ENCODE measurements around the gene PCDHB7. TPM values are rescaled to one million over a fixed set of nuclear protein-coding genes. Genes with fewer than 3 reads are reported as not detected.
"Not testable (repeated sequence)": the region's sequence is repeated elsewhere in the genome, so short reads cannot be mapped to it uniquely, and the experiment has no call there.

The PCDHB7 gene
- total and polyA plus RNA-seq, 2 experiments from 2014 or later: 0.51 to 0.65 TPM

DNA sequence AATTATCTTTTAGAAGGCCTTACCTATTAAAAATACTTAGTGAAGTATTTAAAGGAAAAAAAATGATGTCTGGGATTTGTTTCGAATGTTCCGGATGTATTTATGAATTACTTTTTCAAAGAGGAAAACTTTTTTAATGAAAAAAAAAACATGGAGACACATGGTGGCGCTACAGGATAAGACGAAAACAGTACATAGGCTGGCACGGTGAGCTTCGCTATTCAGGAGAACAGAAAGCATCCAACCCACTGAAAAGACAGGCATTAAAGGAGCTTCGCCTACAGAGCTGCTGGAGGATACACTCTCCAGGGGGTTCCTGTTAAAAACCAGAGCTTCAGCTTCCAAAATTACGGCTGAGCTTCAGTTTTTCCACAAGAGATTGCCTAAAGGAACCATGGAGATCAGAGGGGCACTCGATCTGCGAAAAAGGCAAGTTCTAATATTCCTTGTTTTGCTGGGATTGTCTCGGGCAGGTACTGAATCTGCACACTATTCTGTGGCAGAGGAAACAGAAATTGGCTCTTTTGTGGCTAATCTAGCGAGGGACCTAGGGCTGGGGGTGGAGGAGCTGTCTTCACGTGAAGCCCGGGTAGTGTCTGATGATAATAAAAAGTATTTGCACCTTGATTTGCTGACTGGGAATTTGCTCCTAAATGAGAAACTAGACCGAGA, 50.8 kb downstream of the PCDHB7 start, which contains the start of gene PCDHB14:
TSS of gene PCDHB14 (plus strand) at position 232 of the 672 bp plus-strand sequence. CDS start at position 395, 163 bp downstream.
- H3K27ac ChIP-seq: no peak within 1 kb of the TSS

GRCh38 chr5:141224844-141225243, 52.4 kb downstream of the PCDHB7 start:
- H3K9me3 ChIP-seq (ENCODE audit: low read depth); H3K27me3 ChIP-seq (replicated peaks; ENCODE audit: insufficient read depth); H3K4me1 ChIP-seq (ENCODE audit: insufficient read depth); in situ Hi-C loops (cut with MboI); H3K27ac ChIP-seq; H3K9me2 ChIP-seq (ENCODE audit: insufficient read depth); H4K20me1 ChIP-seq (ENCODE audit: insufficient read depth); H3K4me3 ChIP-seq; H3K79me2 ChIP-seq (ENCODE audit: insufficient read depth); H3F3A ChIP-seq (ENCODE audit: insufficient read depth); H3K4me2 ChIP-seq (ENCODE audit: unreplicated experiment); H3K9ac ChIP-seq; DNase-seq; H2AFZ ChIP-seq; H3K36me3 ChIP-seq (ENCODE audit: low read depth): not testable (repeated sequence)
- 39 to 41% methylated on average over 32 to 35 of the region's 40 CpGs for WGBS, 2 experiments (ENCODE audit: low coverage in 1 of 2, low lambda C conversion rate in 2 of 2, missing lambda C conversion rate in 2 of 2)

More for the DNA sequence above, 50.8 kb downstream of the PCDHB7 start, which contains the start of gene PCDHB14:
- no peaks in the 10 kb centered on the region for H3K9me3 ChIP-seq (ENCODE audit: low read depth)
- H2AFZ ChIP-seq: peak within 1 kb of the TSS; percentile 75
- peak within 1 kb of the TSS; percentile 72 for H3K4me3 ChIP-seq
- no peaks in the 10 kb centered on the region for H3K9me2 ChIP-seq (ENCODE audit: insufficient read depth)
- TF ChIP-seq EZH2phosphoT487 (IDR thresholded peaks at IDR 0.05; ENCODE audit: insufficient read depth, low read depth): no peak
- no peak for TF ChIP-seq EZH2 (IDR thresholded peaks at IDR 0.05; ENCODE audit: insufficient read depth, poor library complexity, severe bottlenecking)
- no peaks in the 10 kb centered on the region for H3K79me2 ChIP-seq (ENCODE audit: insufficient read depth)
- peak within 1 kb of the TSS; percentile 61; the same call in 1 of the 2 replicates for H3K9ac ChIP-seq
- peak within 1 kb of the TSS; percentile 72 for H3K4me2 ChIP-seq (ENCODE audit: unreplicated experiment)
- WGBS, 2 experiments (ENCODE audit: low coverage in 1 of 2, low lambda C conversion rate in 2 of 2, missing lambda C conversion rate in 2 of 2): 16% methylated on average over 15 of the region's 15 CpGs
- no peaks in the 10 kb centered on the region for H3K4me1 ChIP-seq (ENCODE audit: insufficient read depth)
- peak; percentile 70 for DNase-seq
- in situ Hi-C loops (cut with MboI): no loop called here
- no peaks in the 10 kb centered on the region for H3K36me3 ChIP-seq (ENCODE audit: low read depth)
- H3K27me3 ChIP-seq (replicated peaks; ENCODE audit: insufficient read depth): no peaks in the 10 kb centered on the region
- no peaks in the 10 kb centered on the region for H3F3A ChIP-seq (ENCODE audit: insufficient read depth)
- no peaks in the 10 kb centered on the region for H4K20me1 ChIP-seq (ENCODE audit: insufficient read depth)

DNA sequence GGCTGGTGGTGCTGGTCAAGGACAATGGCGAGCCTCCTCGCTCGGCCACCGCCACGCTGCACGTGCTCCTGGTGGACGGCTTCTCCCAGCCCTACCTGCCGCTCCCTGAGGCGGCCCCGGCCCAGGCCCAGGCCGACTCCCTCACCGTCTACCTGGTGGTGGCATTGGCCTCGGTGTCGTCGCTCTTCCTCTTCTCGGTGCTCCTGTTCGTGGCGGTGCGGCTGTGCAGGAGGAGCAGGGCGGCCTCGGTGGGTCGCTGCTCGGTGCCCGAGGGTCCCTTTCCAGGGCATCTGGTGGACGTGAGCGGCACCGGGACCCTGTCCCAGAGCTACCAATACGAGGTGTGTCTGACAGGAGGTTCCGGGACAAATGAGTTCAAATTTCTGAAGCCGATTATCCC, 53.0 kb downstream of the PCDHB7 start:
- H2AFZ ChIP-seq; H3K27ac ChIP-seq; H3K4me3 ChIP-seq; H3K4me1 ChIP-seq (ENCODE audit: insufficient read depth); in situ Hi-C loops (cut with MboI); H3F3A ChIP-seq (ENCODE audit: insufficient read depth); H3K4me2 ChIP-seq (ENCODE audit: unreplicated experiment); DNase-seq; H3K9me3 ChIP-seq (ENCODE audit: low read depth); H3K9ac ChIP-seq; H3K79me2 ChIP-seq (ENCODE audit: insufficient read depth); H3K36me3 ChIP-seq (ENCODE audit: low read depth); H3K9me2 ChIP-seq (ENCODE audit: insufficient read depth); H4K20me1 ChIP-seq (ENCODE audit: insufficient read depth); H3K27me3 ChIP-seq (replicated peaks; ENCODE audit: insufficient read depth): not testable (repeated sequence)
- WGBS, 2 experiments (ENCODE audit: low coverage in 1 of 2, low lambda C conversion rate in 2 of 2, missing lambda C conversion rate in 2 of 2): 37 to 38% methylated on average over 8 to 24 of the region's 30 CpGs

Other genes with a start within 250 kb of the PCDHB7 start
Only the 30 nearest of the 37 such genes appear.
- not detected in 2 replicates for gene PCDHAC2, start 206.2 kb upstream of the PCDHB7 start, total RNA-seq (2014; rRNA removed; shearing (Covaris generic))
- not detected in 2 replicates for gene PCDHAC2, start 206.2 kb upstream of the PCDHB7 start, polyA plus RNA-seq (2016; fragmentation: Nextera tagmentation; extraction: Ambion mirVana)
- not detected in 2 replicates for gene PCDHB1, start 121.3 kb upstream of the PCDHB7 start, total RNA-seq (2014; rRNA removed; shearing (Covaris generic))
- gene PCDHB1, start 121.3 kb upstream of the PCDHB7 start, polyA plus RNA-seq (2016; fragmentation: Nextera tagmentation; extraction: Ambion mirVana): not detected in 2 replicates
- gene PCDHB2, start 78.0 kb upstream of the PCDHB7 start, total RNA-seq (2014; rRNA removed; shearing (Covaris generic)): 4.9 and 8.9 TPM in 2 replicates
- gene PCDHB2, start 78.0 kb upstream of the PCDHB7 start, polyA plus RNA-seq (2016; fragmentation: Nextera tagmentation; extraction: Ambion mirVana): 4.4 and 6.0 TPM in 2 replicates
- 0.76 and 1.1 TPM in 2 replicates for gene PCDHB3, start 72.2 kb upstream of the PCDHB7 start, total RNA-seq (2014; rRNA removed; shearing (Covaris generic))
- gene PCDHB3, start 72.2 kb upstream of the PCDHB7 start, polyA plus RNA-seq (2016; fragmentation: Nextera tagmentation; extraction: Ambion mirVana): 0.23 and 0.24 TPM in 2 replicates
- 0.22 and 0.63 TPM in 2 replicates for gene PCDHB4, start 50.8 kb upstream of the PCDHB7 start, total RNA-seq (2014; rRNA removed; shearing (Covaris generic))
- 0.60 and 1.0 TPM in 2 replicates for gene PCDHB4, start 50.8 kb upstream of the PCDHB7 start, polyA plus RNA-seq (2016; fragmentation: Nextera tagmentation; extraction: Ambion mirVana)
- gene PCDHB5, start 37.4 kb upstream of the PCDHB7 start, total RNA-seq (2014; rRNA removed; shearing (Covaris generic)): 0.43 and 1.3 TPM in 2 replicates
- gene PCDHB5, start 37.4 kb upstream of the PCDHB7 start, polyA plus RNA-seq (2016; fragmentation: Nextera tagmentation; extraction: Ambion mirVana): 0.05 TPM in 1 of 2 replicates, not detected in the other
- gene PCDHB6, start 22.6 kb upstream of the PCDHB7 start, total RNA-seq (2014; rRNA removed; shearing (Covaris generic)): 0.22 and 0.38 TPM in 2 replicates
- 0.10 and 0.25 TPM in 2 replicates for gene PCDHB6, start 22.6 kb upstream of the PCDHB7 start, polyA plus RNA-seq (2016; fragmentation: Nextera tagmentation; extraction: Ambion mirVana)
- 2.1 and 2.9 TPM in 2 replicates for gene PCDHB8, start 5.1 kb downstream of the PCDHB7 start, total RNA-seq (2014; rRNA removed; shearing (Covaris generic))
- gene PCDHB8, start 5.1 kb downstream of the PCDHB7 start, polyA plus RNA-seq (2016; fragmentation: Nextera tagmentation; extraction: Ambion mirVana): 0.83 and 1.0 TPM in 2 replicates
- 4.2 and 5.1 TPM in 2 replicates for gene PCDHB16, start 9.7 kb downstream of the PCDHB7 start, total RNA-seq (2014; rRNA removed; shearing (Covaris generic))
- gene PCDHB16, start 9.7 kb downstream of the PCDHB7 start, polyA plus RNA-seq (2016; fragmentation: Nextera tagmentation; extraction: Ambion mirVana): 4.8 and 5.0 TPM in 2 replicates
- 1.5 and 2.5 TPM in 2 replicates for gene PCDHB9, start 14.5 kb downstream of the PCDHB7 start, total RNA-seq (2014; rRNA removed; shearing (Covaris generic))
- 1.3 and 1.9 TPM in 2 replicates for gene PCDHB9, start 14.5 kb downstream of the PCDHB7 start, polyA plus RNA-seq (2016; fragmentation: Nextera tagmentation; extraction: Ambion mirVana)
- gene PCDHB10, start 19.7 kb downstream of the PCDHB7 start, total RNA-seq (2014; rRNA removed; shearing (Covaris generic)): 1.3 and 2.9 TPM in 2 replicates
- gene PCDHB10, start 19.7 kb downstream of the PCDHB7 start, polyA plus RNA-seq (2016; fragmentation: Nextera tagmentation; extraction: Ambion mirVana): 0.86 and 1.3 TPM in 2 replicates
- gene PCDHB11, start 27.0 kb downstream of the PCDHB7 start, total RNA-seq (2014; rRNA removed; shearing (Covaris generic)): 0.38 and 1.2 TPM in 2 replicates
- gene PCDHB11, start 27.0 kb downstream of the PCDHB7 start, polyA plus RNA-seq (2016; fragmentation: Nextera tagmentation; extraction: Ambion mirVana): 1.1 TPM in 2 replicates
- 0.43 and 2.9 TPM in 2 replicates for gene PCDHB12, start 36.1 kb downstream of the PCDHB7 start, total RNA-seq (2014; rRNA removed; shearing (Covaris generic))
- 0.48 and 0.53 TPM in 2 replicates for gene PCDHB12, start 36.1 kb downstream of the PCDHB7 start, polyA plus RNA-seq (2016; fragmentation: Nextera tagmentation; extraction: Ambion mirVana)
- gene PCDHB13, start 41.3 kb downstream of the PCDHB7 start, total RNA-seq (2014; rRNA removed; shearing (Covaris generic)): 2.8 and 3.3 TPM in 2 replicates
- gene PCDHB13, start 41.3 kb downstream of the PCDHB7 start, polyA plus RNA-seq (2016; fragmentation: Nextera tagmentation; extraction: Ambion mirVana): 1.6 and 2.0 TPM in 2 replicates
- 2.1 and 4.3 TPM in 2 replicates for gene PCDHB14, start 50.7 kb downstream of the PCDHB7 start, total RNA-seq (2014; rRNA removed; shearing (Covaris generic))
- gene PCDHB14, start 50.7 kb downstream of the PCDHB7 start, polyA plus RNA-seq (2016; fragmentation: Nextera tagmentation; extraction: Ambion mirVana): 1.7 and 2.1 TPM in 2 replicates
- 2.7 and 2.8 TPM in 2 replicates for gene PCDHB15, start 72.8 kb downstream of the PCDHB7 start, total RNA-seq (2014; rRNA removed; shearing (Covaris generic))
- 1.5 and 1.9 TPM in 2 replicates for gene PCDHB15, start 72.8 kb downstream of the PCDHB7 start, polyA plus RNA-seq (2016; fragmentation: Nextera tagmentation; extraction: Ambion mirVana)
- gene SLC25A2, start 131.4 kb downstream of the PCDHB7 start, total RNA-seq (2014; rRNA removed; shearing (Covaris generic)): not detected in 2 replicates
- gene SLC25A2, start 131.4 kb downstream of the PCDHB7 start, polyA plus RNA-seq (2016; fragmentation: Nextera tagmentation; extraction: Ambion mirVana): not detected in 2 replicates
- 65.0 and 65.9 TPM in 2 replicates for gene TAF7, start 148.1 kb downstream of the PCDHB7 start, total RNA-seq (2014; rRNA removed; shearing (Covaris generic))
- gene TAF7, start 148.1 kb downstream of the PCDHB7 start, polyA plus RNA-seq (2016; fragmentation: Nextera tagmentation; extraction: Ambion mirVana): 104 and 114 TPM in 2 replicates
- 0.38 and 1.8 TPM in 2 replicates for gene PCDHGA1, start 157.9 kb downstream of the PCDHB7 start, total RNA-seq (2014; rRNA removed; shearing (Covaris generic))
- 0.63 and 0.72 TPM in 2 replicates for gene PCDHGA1, start 157.9 kb downstream of the PCDHB7 start, polyA plus RNA-seq (2016; fragmentation: Nextera tagmentation; extraction: Ambion mirVana)
- 6.3 and 7.3 TPM in 2 replicates for gene PCDHGA2, start 166.1 kb downstream of the PCDHB7 start, total RNA-seq (2014; rRNA removed; shearing (Covaris generic))
- gene PCDHGA2, start 166.1 kb downstream of the PCDHB7 start, polyA plus RNA-seq (2016; fragmentation: Nextera tagmentation; extraction: Ambion mirVana): 4.3 and 5.3 TPM in 2 replicates
- 7.5 and 7.6 TPM in 2 replicates for gene PCDHGA3, start 171.2 kb downstream of the PCDHB7 start, total RNA-seq (2014; rRNA removed; shearing (Covaris generic))
- 4.0 and 5.4 TPM in 2 replicates for gene PCDHGA3, start 171.2 kb downstream of the PCDHB7 start, polyA plus RNA-seq (2016; fragmentation: Nextera tagmentation; extraction: Ambion mirVana)
- gene PCDHGB1, start 177.5 kb downstream of the PCDHB7 start, total RNA-seq (2014; rRNA removed; shearing (Covaris generic)): 0.25 and 0.86 TPM in 2 replicates
- gene PCDHGB1, start 177.5 kb downstream of the PCDHB7 start, polyA plus RNA-seq (2016; fragmentation: Nextera tagmentation; extraction: Ambion mirVana): 0.16 and 0.19 TPM in 2 replicates
- gene PCDHGA4, start 182.4 kb downstream of the PCDHB7 start, total RNA-seq (2014; rRNA removed; shearing (Covaris generic)): 10.8 and 13.9 TPM in 2 replicates
- gene PCDHGA4, start 182.4 kb downstream of the PCDHB7 start, polyA plus RNA-seq (2016; fragmentation: Nextera tagmentation; extraction: Ambion mirVana): 8.1 and 8.6 TPM in 2 replicates
- 2.2 and 2.5 TPM in 2 replicates for gene PCDHGB2, start 187.3 kb downstream of the PCDHB7 start, total RNA-seq (2014; rRNA removed; shearing (Covaris generic))
- 0.76 and 0.94 TPM in 2 replicates for gene PCDHGB2, start 187.3 kb downstream of the PCDHB7 start, polyA plus RNA-seq (2016; fragmentation: Nextera tagmentation; extraction: Ambion mirVana)
- 0.86 and 1.3 TPM in 2 replicates for gene PCDHGA5, start 191.5 kb downstream of the PCDHB7 start, total RNA-seq (2014; rRNA removed; shearing (Covaris generic))
- gene PCDHGA5, start 191.5 kb downstream of the PCDHB7 start, polyA plus RNA-seq (2016; fragmentation: Nextera tagmentation; extraction: Ambion mirVana): 0.24 and 0.35 TPM in 2 replicates
- 2.8 and 4.0 TPM in 2 replicates for gene PCDHGB3, start 197.6 kb downstream of the PCDHB7 start, total RNA-seq (2014; rRNA removed; shearing (Covaris generic))
- 0.95 and 1.2 TPM in 2 replicates for gene PCDHGB3, start 197.6 kb downstream of the PCDHB7 start, polyA plus RNA-seq (2016; fragmentation: Nextera tagmentation; extraction: Ambion mirVana)
- 5.4 and 5.8 TPM in 2 replicates for gene PCDHGA6, start 201.2 kb downstream of the PCDHB7 start, total RNA-seq (2014; rRNA removed; shearing (Covaris generic))
- gene PCDHGA6, start 201.2 kb downstream of the PCDHB7 start, polyA plus RNA-seq (2016; fragmentation: Nextera tagmentation; extraction: Ambion mirVana): 2.1 and 2.6 TPM in 2 replicates
- gene PCDHGA7, start 210.1 kb downstream of the PCDHB7 start, total RNA-seq (2014; rRNA removed; shearing (Covaris generic)): 0.43 and 1.6 TPM in 2 replicates
- 0.84 and 1.1 TPM in 2 replicates for gene PCDHGA7, start 210.1 kb downstream of the PCDHB7 start, polyA plus RNA-seq (2016; fragmentation: Nextera tagmentation; extraction: Ambion mirVana)
- gene PCDHGB4, start 215.1 kb downstream of the PCDHB7 start, total RNA-seq (2014; rRNA removed; shearing (Covaris generic)): 6.8 and 7.6 TPM in 2 replicates
- gene PCDHGB4, start 215.1 kb downstream of the PCDHB7 start, polyA plus RNA-seq (2016; fragmentation: Nextera tagmentation; extraction: Ambion mirVana): 5.0 and 5.6 TPM in 2 replicates
- gene PCDHGA8, start 220.0 kb downstream of the PCDHB7 start, total RNA-seq (2014; rRNA removed; shearing (Covaris generic)): 0.86 and 1.5 TPM in 2 replicates
- gene PCDHGA8, start 220.0 kb downstream of the PCDHB7 start, polyA plus RNA-seq (2016; fragmentation: Nextera tagmentation; extraction: Ambion mirVana): 0.25 and 0.69 TPM in 2 replicates

All from GM23248 (cell line).